HEK293 (cell line): ENCODE results near the gene RAET1E.

Experiments used
- GLIS2 ChIP-seq: fragments of 450-650 bp; formaldehyde crosslinking; IDR thresholded peaks from 2 replicates; pipeline ENCODE4 v1.5.1; 2016; ENCODE audit warnings: missing biosample characterization, missing genetic modification characterization
- IKZF3 ChIP-seq: fragments of 450-650 bp; IDR thresholded peaks from 2 replicates; pipeline ENCODE4 v1.5.0; 2018; ENCODE audit warnings: missing biosample characterization, mild to moderate bottlenecking, missing genetic modification characterization, moderate library complexity
- MEIS1 ChIP-seq: sonication (generic); formaldehyde crosslinking; IDR thresholded peaks from 2 replicates; pipeline ENCODE4 v1.8.1; 2022; ENCODE audit warnings: missing genetic modification reagents, mild to moderate bottlenecking, borderline replicate concordance
- MYNN ChIP-seq: fragments of 450-650 bp; formaldehyde crosslinking; IDR thresholded peaks from 2 replicates; pipeline ENCODE4 v1.5.1; 2016; ENCODE audit warnings: missing biosample characterization, missing genetic modification characterization, borderline replicate concordance
- RBAK ChIP-seq: fragments of 450-650 bp; formaldehyde crosslinking; IDR thresholded peaks from 2 replicates; pipeline ENCODE4 v1.5.1; 2016; ENCODE audit warnings: missing biosample characterization, missing genetic modification characterization
- SALL2 ChIP-seq: fragments of 450-650 bp; formaldehyde crosslinking; IDR thresholded peaks from 2 replicates; pipeline ENCODE4 v1.5.0; 2017; ENCODE audit warnings: missing biosample characterization, mild to moderate bottlenecking, missing genetic modification characterization, borderline replicate concordance
- SCRT2 ChIP-seq: fragments of 450-650 bp; formaldehyde crosslinking; IDR thresholded peaks from 2 replicates; pipeline ENCODE4 v1.5.1; 2016; ENCODE audit warnings: missing biosample characterization, missing genetic modification characterization
- TCF7L2 ChIP-seq: IDR thresholded peaks from 2 replicates; pipeline ENCODE4 v1.6.1; 2011; ENCODE audit warnings: low read depth, mild to moderate bottlenecking, inconsistent platforms, low read length, moderate library complexity, borderline replicate concordance
- TRIM28 ChIP-seq: IDR thresholded peaks from 2 replicates; pipeline ENCODE4 v1.6.1; 2011; ENCODE audit warnings: low read length, control low read depth, borderline replicate concordance
- WT1 ChIP-seq: fragments of 450-650 bp; formaldehyde crosslinking; IDR thresholded peaks from 2 replicates; pipeline ENCODE4 v1.5.1; 2016; ENCODE audit warnings: missing biosample characterization, missing genetic modification characterization
- YY2 ChIP-seq: fragments of 450-650 bp; formaldehyde crosslinking; IDR thresholded peaks from 2 replicates; pipeline ENCODE4 v1.5.1; 2016; ENCODE audit warnings: missing biosample characterization, missing genetic modification characterization
- ZNF223 ChIP-seq: fragments of 450-650 bp; formaldehyde crosslinking; IDR thresholded peaks from 2 replicates; pipeline ENCODE4 v1.5.1; 2016; ENCODE audit warnings: missing biosample characterization, missing genetic modification characterization
- ZNF248 ChIP-seq: fragments of 450-650 bp; formaldehyde crosslinking; IDR thresholded peaks from 2 replicates; pipeline ENCODE4 v1.5.1; 2017; ENCODE audit warnings: missing biosample characterization, missing genetic modification characterization
- ZNF341 ChIP-seq: fragments of 450-650 bp; formaldehyde crosslinking; IDR thresholded peaks from 2 replicates; pipeline ENCODE4; 2016; ENCODE audit warnings: low read depth, missing biosample characterization, missing genetic modification characterization
- ZNF404 ChIP-seq: fragments of 450-650 bp; formaldehyde crosslinking; IDR thresholded peaks from 2 replicates; pipeline ENCODE4 v1.5.1; 2017; ENCODE audit warnings: missing biosample characterization, missing genetic modification characterization
- ZNF473 ChIP-seq: fragments of 450-650 bp; formaldehyde crosslinking; IDR thresholded peaks from 2 replicates; pipeline ENCODE4 v1.5.1; 2017; ENCODE audit warnings: missing biosample characterization, missing genetic modification characterization
- ZNF624 ChIP-seq: fragments of 450-650 bp; formaldehyde crosslinking; IDR thresholded peaks from 2 replicates; pipeline ENCODE4 v1.5.1; 2017; ENCODE audit warnings: missing biosample characterization, missing genetic modification characterization
- ZNF670 ChIP-seq: fragments of 450-650 bp; formaldehyde crosslinking; IDR thresholded peaks from 2 replicates; pipeline ENCODE4 v1.5.1; 2016; ENCODE audit warnings: missing biosample characterization, missing genetic modification characterization, low read depth
- ZNF677 ChIP-seq: fragments of 450-650 bp; IDR thresholded peaks from 2 replicates; pipeline ENCODE4 v1.5.0; 2018; ENCODE audit warnings: missing biosample characterization, mild to moderate bottlenecking, missing genetic modification characterization, moderate library complexity
- ZNF701 ChIP-seq: fragments of 450-650 bp; formaldehyde crosslinking; IDR thresholded peaks from 2 replicates; pipeline ENCODE4 v1.5.1; 2016; ENCODE audit warnings: missing biosample characterization, missing genetic modification characterization
- ZNF707 ChIP-seq: fragments of 450-650 bp; formaldehyde crosslinking; IDR thresholded peaks from 2 replicates; pipeline ENCODE4 v1.5.1; 2016; ENCODE audit warnings: missing biosample characterization, missing genetic modification characterization
- TF ChIP-seq, protein P1 (sequence below): fragments of 450-650 bp; formaldehyde crosslinking; IDR thresholded peaks from 2 replicates; pipeline ENCODE4 v1.5.1; 2017; ENCODE audit warnings: missing biosample characterization, missing genetic modification characterization
- TF ChIP-seq, protein P2 (sequence below): fragments of 450-650 bp; formaldehyde crosslinking; IDR thresholded peaks from 2 replicates; pipeline ENCODE4 v1.5.1; 2016; ENCODE audit warnings: missing biosample characterization, missing genetic modification characterization, low read depth
- TF ChIP-seq, protein P3 (sequence below): fragments of 450-650 bp; IDR thresholded peaks from 2 replicates; pipeline ENCODE4 v1.5.1; 2018; ENCODE audit warnings: missing biosample characterization, missing genetic modification characterization
- TF ChIP-seq, protein P4 (sequence below): fragments of 450-650 bp; formaldehyde crosslinking; conservative IDR thresholded peaks from 2 replicates; pipeline ENCODE4 v1.5.1; 2016; ENCODE audit warnings: low read depth, missing biosample characterization, missing genetic modification characterization
- TF ChIP-seq, protein P5 (sequence below): fragments of 450-650 bp; formaldehyde crosslinking; IDR thresholded peaks from 2 replicates; pipeline ENCODE4 v1.5.1; 2016; ENCODE audit warnings: missing biosample characterization, missing genetic modification characterization
- TF ChIP-seq, protein P6 (sequence below): fragments of 450-650 bp; formaldehyde crosslinking; IDR thresholded peaks from 2 replicates; pipeline ENCODE4 v1.5.1; 2016; ENCODE audit warnings: missing biosample characterization, missing genetic modification characterization

Gene RAET1E

DNA sequence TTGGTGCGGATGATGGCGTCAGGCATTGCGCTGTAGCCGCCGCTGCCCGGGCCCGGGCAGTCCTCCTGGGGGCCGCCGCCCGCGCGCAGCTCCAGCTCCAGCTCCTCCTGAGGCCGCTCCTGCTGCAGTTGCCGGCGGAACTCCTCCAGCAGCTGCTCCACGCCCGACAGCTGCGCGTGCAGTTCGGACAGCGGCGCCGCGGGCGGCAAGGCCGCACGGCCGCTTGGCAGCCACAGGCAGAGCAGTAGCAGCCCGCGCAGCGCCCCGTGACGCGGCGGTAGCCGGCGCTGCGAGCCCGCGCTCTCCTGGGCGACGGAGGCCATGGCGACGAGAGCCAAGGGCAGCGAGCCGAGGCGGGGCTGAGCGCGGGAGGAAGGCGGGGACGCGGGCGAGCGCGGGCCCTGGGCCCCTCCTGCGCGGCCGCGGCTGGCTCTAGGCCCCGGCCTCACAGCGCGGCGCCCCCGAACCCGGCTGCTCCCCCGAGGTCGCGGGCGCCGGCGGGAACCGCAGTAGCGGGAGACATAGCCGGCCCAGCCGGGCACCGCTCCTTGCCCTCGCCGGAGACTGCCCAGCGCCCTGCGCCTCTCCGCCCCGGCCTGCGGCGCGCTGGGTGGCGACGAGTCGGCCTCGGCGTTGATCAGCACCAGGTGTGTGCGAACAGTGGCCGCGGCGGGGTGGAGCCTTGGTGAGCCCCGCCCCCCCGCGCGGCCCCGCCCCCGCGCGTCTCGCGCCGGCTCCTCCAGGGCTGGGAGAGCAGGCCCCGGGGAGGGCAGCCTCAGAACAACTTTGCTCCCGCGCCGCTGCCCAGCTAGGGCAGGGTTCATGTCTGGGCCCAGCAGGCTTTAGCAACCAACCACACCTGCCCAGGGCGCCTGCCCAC, 34.0 kb downstream of the RAET1E start, which contains the start of gene LRP11 (continued):
- no peak; the same call in 1 of the 2 replicates for TF ChIP-seq MEIS1 (CRISPR knock-in tag)
- TF ChIP-seq, protein P1, sequence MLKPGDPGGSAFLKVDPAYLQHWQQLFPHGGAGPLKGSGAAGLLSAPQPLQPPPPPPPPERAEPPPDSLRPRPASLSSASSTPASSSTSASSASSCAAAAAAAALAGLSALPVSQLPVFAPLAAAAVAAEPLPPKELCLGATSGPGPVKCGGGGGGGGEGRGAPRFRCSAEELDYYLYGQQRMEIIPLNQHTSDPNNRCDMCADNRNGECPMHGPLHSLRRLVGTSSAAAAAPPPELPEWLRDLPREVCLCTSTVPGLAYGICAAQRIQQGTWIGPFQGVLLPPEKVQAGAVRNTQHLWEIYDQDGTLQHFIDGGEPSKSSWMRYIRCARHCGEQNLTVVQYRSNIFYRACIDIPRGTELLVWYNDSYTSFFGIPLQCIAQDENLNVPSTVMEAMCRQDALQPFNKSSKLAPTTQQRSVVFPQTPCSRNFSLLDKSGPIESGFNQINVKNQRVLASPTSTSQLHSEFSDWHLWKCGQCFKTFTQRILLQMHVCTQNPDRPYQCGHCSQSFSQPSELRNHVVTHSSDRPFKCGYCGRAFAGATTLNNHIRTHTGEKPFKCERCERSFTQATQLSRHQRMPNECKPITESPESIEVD (tag by site-specific recombination), result no peak
- no peak for TF ChIP-seq ZNF223 (tag by site-specific recombination)
- no peak for TF ChIP-seq TRIM28
- no peak; the same call in 1 of the 2 replicates for TF ChIP-seq ZNF677 (tag by site-specific recombination)
- TF ChIP-seq, protein P2, sequence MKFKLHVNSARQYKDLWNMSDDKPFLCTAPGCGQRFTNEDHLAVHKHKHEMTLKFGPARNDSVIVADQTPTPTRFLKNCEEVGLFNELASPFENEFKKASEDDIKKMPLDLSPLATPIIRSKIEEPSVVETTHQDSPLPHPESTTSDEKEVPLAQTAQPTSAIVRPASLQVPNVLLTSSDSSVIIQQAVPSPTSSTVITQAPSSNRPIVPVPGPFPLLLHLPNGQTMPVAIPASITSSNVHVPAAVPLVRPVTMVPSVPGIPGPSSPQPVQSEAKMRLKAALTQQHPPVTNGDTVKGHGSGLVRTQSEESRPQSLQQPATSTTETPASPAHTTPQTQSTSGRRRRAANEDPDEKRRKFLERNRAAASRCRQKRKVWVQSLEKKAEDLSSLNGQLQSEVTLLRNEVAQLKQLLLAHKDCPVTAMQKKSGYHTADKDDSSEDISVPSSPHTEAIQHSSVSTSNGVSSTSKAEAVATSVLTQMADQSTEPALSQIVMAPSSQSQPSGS (tag by site-specific recombination), result no peak
- TF ChIP-seq ZNF670, result no peak
- 0 out of 2 replicates have a peak, but pooled peaks have one; percentile 21 for TF ChIP-seq IKZF3 (tag by site-specific recombination)
- TF ChIP-seq, protein P3, sequence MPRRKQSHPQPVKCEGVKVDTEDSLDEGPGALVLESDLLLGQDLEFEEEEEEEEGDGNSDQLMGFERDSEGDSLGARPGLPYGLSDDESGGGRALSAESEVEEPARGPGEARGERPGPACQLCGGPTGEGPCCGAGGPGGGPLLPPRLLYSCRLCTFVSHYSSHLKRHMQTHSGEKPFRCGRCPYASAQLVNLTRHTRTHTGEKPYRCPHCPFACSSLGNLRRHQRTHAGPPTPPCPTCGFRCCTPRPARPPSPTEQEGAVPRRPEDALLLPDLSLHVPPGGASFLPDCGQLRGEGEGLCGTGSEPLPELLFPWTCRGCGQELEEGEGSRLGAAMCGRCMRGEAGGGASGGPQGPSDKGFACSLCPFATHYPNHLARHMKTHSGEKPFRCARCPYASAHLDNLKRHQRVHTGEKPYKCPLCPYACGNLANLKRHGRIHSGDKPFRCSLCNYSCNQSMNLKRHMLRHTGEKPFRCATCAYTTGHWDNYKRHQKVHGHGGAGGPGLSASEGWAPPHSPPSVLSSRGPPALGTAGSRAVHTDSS, result no peak
- TF ChIP-seq ZNF624, result no peak
- TF ChIP-seq ZNF701 (tag by site-specific recombination), result no peak
- no peak for TF ChIP-seq SCRT2 (tag by site-specific recombination)
- no peak for TF ChIP-seq RBAK (tag by site-specific recombination)
- no peak for TF ChIP-seq WT1
- TF ChIP-seq SALL2 (tag by site-specific recombination), result no peak
- no peak for TF ChIP-seq YY2 (tag by site-specific recombination)
- no peak for TF ChIP-seq ZNF404
- TF ChIP-seq TCF7L2, result no peak
- TF ChIP-seq ZNF248 (tag by site-specific recombination), result no peak
- TF ChIP-seq, protein P4, sequence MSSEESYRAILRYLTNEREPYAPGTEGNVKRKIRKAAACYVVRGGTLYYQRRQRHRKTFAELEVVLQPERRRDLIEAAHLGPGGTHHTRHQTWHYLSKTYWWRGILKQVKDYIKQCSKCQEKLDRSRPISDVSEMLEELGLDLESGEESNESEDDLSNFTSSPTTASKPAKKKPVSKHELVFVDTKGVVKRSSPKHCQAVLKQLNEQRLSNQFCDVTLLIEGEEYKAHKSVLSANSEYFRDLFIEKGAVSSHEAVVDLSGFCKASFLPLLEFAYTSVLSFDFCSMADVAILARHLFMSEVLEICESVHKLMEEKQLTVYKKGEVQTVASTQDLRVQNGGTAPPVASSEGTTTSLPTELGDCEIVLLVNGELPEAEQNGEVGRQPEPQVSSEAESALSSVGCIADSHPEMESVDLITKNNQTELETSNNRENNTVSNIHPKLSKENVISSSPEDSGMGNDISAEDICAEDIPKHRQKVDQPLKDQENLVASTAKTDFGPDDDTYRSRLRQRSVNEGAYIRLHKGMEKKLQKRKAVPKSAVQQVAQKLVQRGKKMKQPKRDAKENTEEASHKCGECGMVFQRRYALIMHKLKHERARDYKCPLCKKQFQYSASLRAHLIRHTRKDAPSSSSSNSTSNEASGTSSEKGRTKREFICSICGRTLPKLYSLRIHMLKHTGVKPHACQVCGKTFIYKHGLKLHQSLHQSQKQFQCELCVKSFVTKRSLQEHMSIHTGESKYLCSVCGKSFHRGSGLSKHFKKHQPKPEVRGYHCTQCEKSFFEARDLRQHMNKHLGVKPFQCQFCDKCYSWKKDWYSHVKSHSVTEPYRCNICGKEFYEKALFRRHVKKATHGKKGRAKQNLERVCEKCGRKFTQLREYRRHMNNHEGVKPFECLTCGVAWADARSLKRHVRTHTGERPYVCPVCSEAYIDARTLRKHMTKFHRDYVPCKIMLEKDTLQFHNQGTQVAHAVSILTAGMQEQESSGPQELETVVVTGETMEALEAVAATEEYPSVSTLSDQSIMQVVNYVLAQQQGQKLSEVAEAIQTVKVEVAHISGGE (tag by site-specific recombination), result no peak
- no peak for TF ChIP-seq ZNF473 (tag by site-specific recombination)
- TF ChIP-seq MYNN (tag by site-specific recombination), result no peak
- no peak for TF ChIP-seq ZNF341 (tag by site-specific recombination)
- TF ChIP-seq, protein P5, sequence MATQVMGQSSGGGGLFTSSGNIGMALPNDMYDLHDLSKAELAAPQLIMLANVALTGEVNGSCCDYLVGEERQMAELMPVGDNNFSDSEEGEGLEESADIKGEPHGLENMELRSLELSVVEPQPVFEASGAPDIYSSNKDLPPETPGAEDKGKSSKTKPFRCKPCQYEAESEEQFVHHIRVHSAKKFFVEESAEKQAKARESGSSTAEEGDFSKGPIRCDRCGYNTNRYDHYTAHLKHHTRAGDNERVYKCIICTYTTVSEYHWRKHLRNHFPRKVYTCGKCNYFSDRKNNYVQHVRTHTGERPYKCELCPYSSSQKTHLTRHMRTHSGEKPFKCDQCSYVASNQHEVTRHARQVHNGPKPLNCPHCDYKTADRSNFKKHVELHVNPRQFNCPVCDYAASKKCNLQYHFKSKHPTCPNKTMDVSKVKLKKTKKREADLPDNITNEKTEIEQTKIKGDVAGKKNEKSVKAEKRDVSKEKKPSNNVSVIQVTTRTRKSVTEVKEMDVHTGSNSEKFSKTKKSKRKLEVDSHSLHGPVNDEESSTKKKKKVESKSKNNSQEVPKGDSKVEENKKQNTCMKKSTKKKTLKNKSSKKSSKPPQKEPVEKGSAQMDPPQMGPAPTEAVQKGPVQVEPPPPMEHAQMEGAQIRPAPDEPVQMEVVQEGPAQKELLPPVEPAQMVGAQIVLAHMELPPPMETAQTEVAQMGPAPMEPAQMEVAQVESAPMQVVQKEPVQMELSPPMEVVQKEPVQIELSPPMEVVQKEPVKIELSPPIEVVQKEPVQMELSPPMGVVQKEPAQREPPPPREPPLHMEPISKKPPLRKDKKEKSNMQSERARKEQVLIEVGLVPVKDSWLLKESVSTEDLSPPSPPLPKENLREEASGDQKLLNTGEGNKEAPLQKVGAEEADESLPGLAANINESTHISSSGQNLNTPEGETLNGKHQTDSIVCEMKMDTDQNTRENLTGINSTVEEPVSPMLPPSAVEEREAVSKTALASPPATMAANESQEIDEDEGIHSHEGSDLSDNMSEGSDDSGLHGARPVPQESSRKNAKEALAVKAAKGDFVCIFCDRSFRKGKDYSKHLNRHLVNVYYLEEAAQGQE (tag by site-specific recombination), result peak; percentile 87
- TF ChIP-seq, protein P6, sequence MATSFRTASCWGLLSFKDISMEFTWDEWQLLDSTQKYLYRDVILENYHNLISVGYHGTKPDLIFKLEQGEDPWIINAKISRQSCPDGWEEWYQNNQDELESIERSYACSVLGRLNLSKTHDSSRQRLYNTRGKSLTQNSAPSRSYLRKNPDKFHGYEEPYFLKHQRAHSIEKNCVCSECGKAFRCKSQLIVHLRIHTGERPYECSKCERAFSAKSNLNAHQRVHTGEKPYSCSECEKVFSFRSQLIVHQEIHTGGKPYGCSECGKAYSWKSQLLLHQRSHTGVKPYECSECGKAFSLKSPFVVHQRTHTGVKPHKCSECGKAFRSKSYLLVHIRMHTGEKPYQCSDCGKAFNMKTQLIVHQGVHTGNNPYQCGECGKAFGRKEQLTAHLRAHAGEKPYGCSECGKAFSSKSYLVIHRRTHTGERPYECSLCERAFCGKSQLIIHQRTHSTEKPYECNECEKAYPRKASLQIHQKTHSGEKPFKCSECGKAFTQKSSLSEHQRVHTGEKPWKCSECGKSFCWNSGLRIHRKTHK, result no peak
- no peak for TF ChIP-seq ZNF707 (tag by site-specific recombination)
- TF ChIP-seq GLIS2 (tag by site-specific recombination), result peak; percentile 93; the same call in 1 of the 2 replicates
